Brain microvascular endothelial cell (primary cell): ENCODE results near the gene GRWD1.
A peak's percentile ranks its signal among the peaks of the same experiment; 100 is the strongest.

ENCODE experiments used
- DNase-seq: peaks from one replicate; pipeline ENCODE4 v3.0.0-alpha.2; 2020
- H3K27ac ChIP-seq: fragments of 250-450 bp; sonication (Bioruptor Pico); 2 replicates; pipeline ENCODE4 v1.5.1; 2020; ENCODE audit warnings: mild to moderate bottlenecking, moderate library complexity
- H3K27me3 ChIP-seq: fragments of 250-450 bp; sonication (Bioruptor Pico); replicated peaks from 2 replicates; pipeline ENCODE4 v1.5.1; 2020; ENCODE audit warnings: mild to moderate bottlenecking
- H3K36me3 ChIP-seq: fragments of 250-450 bp; sonication (Bioruptor Pico); replicated peaks from 2 replicates; pipeline ENCODE4 v1.5.1; 2020; ENCODE audit warnings: mild to moderate bottlenecking
- H3K4me3 ChIP-seq: 2 replicates; pipeline ENCODE4 v1.5.1; 2011; ENCODE audit warnings: low read depth, mild to moderate bottlenecking, control low read depth, low read length, moderate library complexity
- in situ Hi-C: cut with HindIII; loops from 2 replicates; pipeline ENCODE4 v1.10.0; 2017; ENCODE audit warnings: low sequenced_read_pairs, low pct_ligation_motif_present
- TF ChIP-seq, protein P1 (sequence below): IDR thresholded peaks from 2 replicates; pipeline ENCODE4 v1.5.1; 2011; ENCODE audit warnings: low read depth, mild to moderate bottlenecking, moderate library complexity, low read length, control low read depth, inconsistent platforms; ENCODE audit errors: missing control alignments

Gene GRWD1

DNA sequence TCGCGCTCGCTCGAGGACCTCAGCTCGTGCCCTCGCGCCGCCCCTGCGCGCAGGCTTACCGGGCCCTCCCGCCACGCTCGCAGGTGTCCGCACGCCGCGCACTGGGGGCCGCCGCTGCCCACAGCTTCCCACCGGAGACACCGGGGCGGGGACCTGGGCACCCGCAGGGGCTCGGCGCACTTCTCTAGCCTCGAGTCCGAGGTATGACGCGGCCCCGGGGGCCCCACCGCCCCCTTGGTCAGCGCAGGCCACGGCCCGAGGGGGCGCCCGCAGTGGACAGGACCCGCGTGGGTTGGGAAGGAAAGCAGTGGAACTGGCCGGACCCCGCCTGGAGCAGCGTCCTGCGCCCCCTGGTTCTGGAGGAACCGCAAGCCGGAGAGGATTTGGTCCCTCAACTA lies 2.1 kb upstream of the GRWD1 start:
- DNase-seq: no peak
- TF ChIP-seq, protein P1, sequence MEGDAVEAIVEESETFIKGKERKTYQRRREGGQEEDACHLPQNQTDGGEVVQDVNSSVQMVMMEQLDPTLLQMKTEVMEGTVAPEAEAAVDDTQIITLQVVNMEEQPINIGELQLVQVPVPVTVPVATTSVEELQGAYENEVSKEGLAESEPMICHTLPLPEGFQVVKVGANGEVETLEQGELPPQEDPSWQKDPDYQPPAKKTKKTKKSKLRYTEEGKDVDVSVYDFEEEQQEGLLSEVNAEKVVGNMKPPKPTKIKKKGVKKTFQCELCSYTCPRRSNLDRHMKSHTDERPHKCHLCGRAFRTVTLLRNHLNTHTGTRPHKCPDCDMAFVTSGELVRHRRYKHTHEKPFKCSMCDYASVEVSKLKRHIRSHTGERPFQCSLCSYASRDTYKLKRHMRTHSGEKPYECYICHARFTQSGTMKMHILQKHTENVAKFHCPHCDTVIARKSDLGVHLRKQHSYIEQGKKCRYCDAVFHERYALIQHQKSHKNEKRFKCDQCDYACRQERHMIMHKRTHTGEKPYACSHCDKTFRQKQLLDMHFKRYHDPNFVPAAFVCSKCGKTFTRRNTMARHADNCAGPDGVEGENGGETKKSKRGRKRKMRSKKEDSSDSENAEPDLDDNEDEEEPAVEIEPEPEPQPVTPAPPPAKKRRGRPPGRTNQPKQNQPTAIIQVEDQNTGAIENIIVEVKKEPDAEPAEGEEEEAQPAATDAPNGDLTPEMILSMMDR: no peak
- Histone ChIP-seq H3K36me3 (peaks cover 16% of the 10 kb centered on the region), H3K4me3 (no peak overlapping the region), H3K27ac (no peak overlapping the region), H3K27me3 (peaks cover 17% of the 10 kb centered on the region)
- in situ Hi-C loops: no loop called here

DNA sequence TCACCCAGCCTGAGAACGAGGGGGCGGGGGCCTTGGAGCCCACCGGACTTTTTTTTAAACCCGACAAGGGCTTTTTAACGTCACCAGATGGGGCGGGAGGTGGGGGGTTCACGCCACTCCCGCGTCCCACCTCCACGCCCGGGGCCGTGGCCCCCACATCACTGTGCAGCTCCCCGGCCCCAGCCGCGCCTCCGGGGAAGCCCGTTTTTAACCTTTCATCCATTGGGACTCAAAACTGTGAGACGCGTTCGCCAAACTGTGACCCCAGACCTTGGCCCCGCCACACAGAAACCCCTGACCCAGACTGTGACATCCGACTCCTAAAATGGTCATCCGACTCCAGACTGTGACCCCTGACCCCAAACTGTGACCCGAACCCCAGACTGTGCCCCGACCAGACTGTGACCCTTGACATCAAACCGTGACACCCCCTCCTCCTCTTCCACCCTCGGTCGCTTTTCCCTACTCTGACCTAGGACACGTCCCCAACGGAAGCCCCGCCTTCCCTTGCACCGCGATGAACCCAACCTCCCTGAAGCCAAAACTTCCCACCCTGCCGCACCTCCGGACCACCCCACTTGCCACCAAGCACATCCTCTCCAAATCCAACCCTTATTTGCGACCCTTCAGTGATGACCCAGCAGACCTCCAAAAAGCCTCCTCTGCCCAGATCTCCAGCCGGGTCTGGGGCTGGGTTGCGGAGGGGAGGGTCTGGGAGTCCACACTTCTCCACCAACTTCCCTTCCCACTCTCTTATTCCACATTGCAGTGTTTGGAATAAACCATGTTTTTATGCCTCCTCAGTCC lies 1.5 kb upstream of the GRWD1 start:
- H3K27me3 ChIP-seq: peaks cover 17% of the 10 kb centered on the region
- H3K36me3 ChIP-seq: peaks cover 21% of the 10 kb centered on the region
- H3K4me3 ChIP-seq: peak overlapping the region; percentile 97
- no peak for DNase-seq
- in situ Hi-C loops: no loop called here
- H3K27ac ChIP-seq: no peak overlapping the region
- TF ChIP-seq, protein P1: no peak

DNA sequence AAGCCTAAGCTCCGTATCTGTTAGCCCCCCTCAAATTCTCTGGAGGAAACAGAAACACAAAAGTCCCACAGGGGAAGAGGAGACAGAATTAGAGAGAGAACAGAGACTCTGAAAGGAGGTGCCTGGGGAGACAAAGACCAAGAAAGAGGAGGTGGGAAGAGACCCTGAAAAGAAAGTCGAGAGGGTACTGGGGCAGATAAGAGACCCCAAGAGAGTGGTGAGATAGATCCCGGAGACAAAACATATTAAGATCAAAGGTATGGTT lies 915 bp upstream of the GRWD1 start:
- Histone ChIP-seq H3K36me3 (peaks cover 25% of the 10 kb centered on the region), H3K27ac (no peak overlapping the region), H3K27me3 (peaks cover 17% of the 10 kb centered on the region), H3K4me3 (peak overlapping the region; percentile 97)
- DNase-seq: no peak
- TF ChIP-seq, protein P1: no peak
- in situ Hi-C loops: no loop called here

DNA sequence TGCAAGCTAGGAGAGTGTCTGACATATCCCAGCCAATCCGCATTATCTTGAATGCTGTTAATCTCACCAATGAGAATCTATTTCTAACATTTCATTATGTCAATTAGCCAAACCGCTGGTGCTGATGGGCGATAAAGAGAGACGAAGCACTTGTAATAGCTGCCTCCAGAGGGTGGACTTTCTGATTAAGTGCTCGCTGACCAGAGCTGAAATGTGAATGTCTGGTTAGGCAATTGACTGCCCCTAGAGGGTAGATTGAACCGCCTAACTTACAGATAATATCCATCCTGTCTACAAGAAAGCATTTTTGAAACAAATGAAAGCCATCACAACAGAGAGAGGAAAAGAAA lies 552 bp upstream of the GRWD1 start:
- peak; percentile 92 for DNase-seq
- H3K36me3 ChIP-seq: peaks cover 27% of the 10 kb centered on the region
- H3K27ac ChIP-seq: peak overlapping the region; percentile 81
- in situ Hi-C loops: no loop called here
- H3K27me3 ChIP-seq: peaks cover 17% of the 10 kb centered on the region
- peak overlapping the region; percentile 97 for H3K4me3 ChIP-seq
- TF ChIP-seq, protein P1: peak; percentile 79

DNA sequence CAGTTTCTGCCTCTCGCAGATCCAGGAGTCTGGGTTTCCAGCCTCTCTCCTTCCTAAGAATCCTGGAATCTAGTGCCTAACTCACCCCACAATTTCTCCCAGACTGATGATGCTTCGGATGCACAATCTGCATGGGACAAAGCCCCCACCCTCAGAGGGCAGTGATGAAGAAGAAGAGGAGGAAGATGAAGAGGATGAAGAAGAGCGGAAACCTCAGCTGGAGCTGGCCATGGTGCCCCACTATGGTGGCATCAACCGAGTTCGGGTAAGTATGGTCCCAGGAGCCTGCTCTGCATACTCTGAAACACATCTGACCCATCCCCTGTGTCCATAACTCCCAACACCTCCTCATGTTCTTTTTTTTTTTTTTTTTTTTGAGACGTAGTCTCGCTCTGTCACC lies 796 bp downstream of the GRWD1 start:
- TF ChIP-seq, protein P1: no peak
- H3K27ac ChIP-seq: peak overlapping the region; percentile 81
- in situ Hi-C loops: no loop called here
- H3K27me3 ChIP-seq: peaks cover 17% of the 10 kb centered on the region
- DNase-seq: no peak
- H3K36me3 ChIP-seq: peaks cover 41% of the 10 kb centered on the region
- peak overlapping the region; percentile 97 for H3K4me3 ChIP-seq

DNA sequence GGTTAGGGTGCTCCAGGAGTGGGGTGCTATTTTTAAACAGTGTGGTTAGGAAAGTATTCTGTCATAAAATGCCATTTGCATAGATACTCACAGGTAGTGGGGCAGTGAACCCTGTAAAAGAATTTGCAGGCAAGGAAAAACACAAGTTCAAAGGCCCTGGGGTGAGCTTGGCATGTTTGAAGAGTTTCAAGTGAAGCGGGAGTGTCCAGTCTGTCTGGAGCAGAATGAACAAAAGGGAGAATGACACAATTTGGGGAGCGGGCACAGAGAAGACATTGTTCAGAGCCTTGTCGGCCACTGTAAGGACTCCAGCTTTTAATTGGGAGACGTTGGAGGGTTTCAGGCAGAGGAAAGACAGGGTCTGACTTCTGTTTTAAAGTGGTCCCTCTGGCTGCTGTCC lies 2.8 kb downstream of the GRWD1 start:
- Histone ChIP-seq H3K27ac (no peak overlapping the region), H3K4me3 (no peak overlapping the region), H3K36me3 (peaks cover 56% of the 10 kb centered on the region), H3K27me3 (peaks cover 6% of the 10 kb centered on the region)
- TF ChIP-seq, protein P1: no peak
- in situ Hi-C loops: no loop called here
- no peak for DNase-seq
